GM18511 (cell line): ENCODE data around the gene OR8S1.
"Not testable (repeated sequence)": the region's sequence is repeated elsewhere in the genome, so short reads cannot be mapped to it uniquely, and the experiment has no call there.

Experiments used
- ATAC-seq: cut with Tn5 transposase; IDR thresholded peaks from one replicate; pipeline ENCODE4 v1.9.1; 2021; ENCODE audit warnings: mild to moderate bottlenecking, moderate library complexity; ENCODE audit not compliant: unreplicated experiment

OR8S1 gene

DNA sequence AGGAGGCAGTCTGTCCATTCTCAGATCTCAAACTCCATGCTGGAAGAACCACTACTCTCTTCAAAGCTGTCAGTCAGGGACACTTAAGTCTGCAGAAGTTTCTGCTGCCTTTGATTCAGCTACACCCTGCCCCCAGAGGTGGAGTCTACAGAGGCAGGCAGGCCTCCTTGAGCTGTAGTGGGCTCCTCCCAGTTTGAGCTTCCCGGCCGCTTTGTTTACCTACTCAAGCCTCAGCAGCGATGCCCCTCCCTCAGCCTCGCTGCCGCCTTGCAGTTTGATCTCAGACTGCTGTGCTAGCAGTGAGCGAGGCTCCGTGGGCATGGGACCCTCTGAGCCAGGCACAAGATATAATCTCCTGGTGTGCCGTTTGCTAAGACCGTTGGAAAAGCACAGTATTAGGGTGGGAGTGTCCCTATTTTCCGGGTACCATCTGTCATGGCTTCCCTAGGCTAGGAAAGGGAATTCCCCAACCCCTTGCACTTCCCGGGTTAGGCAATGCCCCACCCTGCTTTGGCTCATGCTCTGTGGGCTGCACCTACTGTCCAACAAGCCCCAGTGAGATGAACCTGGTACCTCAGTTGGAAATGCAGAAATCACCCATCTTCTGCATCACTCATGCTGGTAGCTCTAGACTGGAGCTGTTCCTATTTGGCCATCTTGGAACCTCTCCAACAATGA lies 28.4 kb downstream of the OR8S1 start:
- ATAC-seq: not testable (repeated sequence)

DNA sequence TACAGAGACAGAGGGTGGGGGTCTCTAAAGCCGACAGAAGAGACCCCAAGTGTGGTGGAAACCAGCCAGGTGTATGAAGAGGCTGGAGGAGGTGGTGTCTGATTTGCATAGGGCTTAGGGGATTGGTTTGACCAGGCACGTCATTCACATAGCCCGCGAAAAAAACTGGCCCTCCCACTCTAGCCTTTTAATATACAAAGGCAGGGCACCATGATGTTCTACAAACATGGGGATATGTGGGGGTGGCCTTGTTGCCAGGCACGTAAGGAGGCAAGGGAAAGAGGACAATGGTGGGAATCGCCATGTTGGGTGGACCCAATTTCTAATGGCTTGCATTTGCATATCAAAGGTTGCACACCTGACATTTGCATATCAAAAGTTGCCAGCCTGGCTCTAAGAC lies 31.2 kb downstream of the OR8S1 start:
- ATAC-seq: no peak

DNA sequence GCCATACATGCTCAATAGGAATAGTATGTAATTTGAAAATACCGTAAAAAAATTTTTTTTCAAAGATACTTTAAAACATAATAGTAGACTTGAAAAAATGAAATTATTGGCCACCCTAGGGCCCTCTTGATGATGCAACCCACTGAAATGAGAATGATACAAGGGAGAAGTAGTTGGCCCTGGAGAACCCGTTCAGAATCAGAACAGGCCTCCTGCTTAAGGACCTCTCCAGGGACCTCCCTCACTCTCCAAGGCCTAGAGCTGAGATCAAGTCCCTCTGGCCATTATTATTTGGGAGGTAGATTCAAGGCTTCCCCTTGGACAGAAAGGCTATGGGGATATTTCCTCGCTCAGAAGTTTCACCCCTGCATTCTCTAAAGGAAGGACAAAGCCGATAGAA lies 32.5 kb downstream of the OR8S1 start:
- no peak for ATAC-seq

DNA sequence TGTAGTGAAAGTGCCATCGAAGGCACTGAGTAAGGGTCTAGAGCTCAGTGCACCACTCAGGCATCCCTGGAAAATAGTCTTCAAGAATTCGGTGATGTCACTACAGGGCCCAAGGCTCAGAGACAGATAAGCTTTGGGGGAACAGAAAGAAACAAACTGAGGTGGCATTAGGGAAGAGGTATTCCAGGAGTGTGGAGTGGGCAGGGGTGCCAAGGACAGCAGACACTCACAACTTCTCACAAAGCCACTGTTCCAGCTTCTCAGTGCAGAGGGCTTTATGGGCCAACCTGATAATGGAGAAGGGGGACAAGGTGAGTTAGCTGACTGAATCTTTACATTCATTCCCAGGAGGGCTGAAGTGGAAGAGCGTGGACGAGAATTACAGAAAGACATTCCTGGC lies 42.3 kb downstream of the OR8S1 start:
- ATAC-seq: no peak

DNA sequence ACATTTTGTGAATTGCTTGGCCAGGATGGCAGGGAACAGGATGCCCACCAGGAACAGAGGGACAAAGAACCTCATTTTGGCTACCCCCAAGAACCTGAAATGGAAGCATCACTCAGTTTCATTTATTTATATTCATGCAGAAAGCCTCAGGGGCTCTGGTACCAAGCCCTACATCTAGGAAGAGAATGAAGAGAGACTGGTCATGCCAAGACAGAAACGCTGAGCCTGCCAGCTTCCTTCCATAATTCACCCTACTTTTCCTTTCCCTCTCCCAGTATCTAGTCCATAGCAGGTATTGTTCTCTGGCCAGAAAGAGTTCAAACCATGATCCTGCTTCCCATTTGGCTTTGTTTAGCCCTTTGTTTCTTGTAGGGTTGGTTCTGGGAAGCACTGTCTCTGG lies 44.5 kb downstream of the OR8S1 start, which contains the start of gene LALBA:
Gene LALBA, minus strand, starts transcription at position 101 of the 400 bp plus-strand sequence. Its CDS starts 26 bp downstream, at position 75.
- ATAC-seq: no peak

DNA sequence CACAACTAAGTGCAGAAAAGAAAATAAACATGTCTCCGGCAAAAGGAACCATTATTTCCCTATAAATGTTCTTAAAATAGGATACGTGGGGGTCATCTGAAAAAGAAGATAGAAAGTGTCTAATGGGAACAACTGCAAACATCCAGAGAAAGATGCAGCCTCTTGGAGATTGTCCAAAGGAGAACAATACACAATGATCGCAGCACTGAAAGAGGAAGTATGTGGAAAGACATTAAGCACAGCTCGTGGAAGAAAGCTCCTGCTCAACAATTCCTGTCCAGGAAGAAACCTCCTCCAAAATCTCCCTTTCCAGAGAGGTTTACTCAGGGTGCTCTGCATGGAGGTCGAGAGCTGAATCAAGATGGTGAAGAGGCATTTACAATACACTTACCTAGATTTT lies 46.9 kb downstream of the OR8S1 start:
- ATAC-seq: no peak
